HUES6 (cell line): Measurements from ENCODE around the gene FARSB.

ENCODE experiments used
- H3K27ac ChIP-seq: 2 replicates; pipeline ENCODE4 v1.7.0; 2013; ENCODE audit warnings: low read depth, mild to moderate bottlenecking, low read length, inconsistent platforms
- H3K27me3 ChIP-seq: 2 replicates; pipeline ENCODE4 v1.6.1; 2013; ENCODE audit warnings: low read length; ENCODE audit not compliant: control insufficient read depth, insufficient read depth
- H3K36me3 ChIP-seq: 2 replicates; pipeline ENCODE4 v1.6.1; 2013; ENCODE audit warnings: low read length; ENCODE audit not compliant: control insufficient read depth, insufficient read depth
- H3K4me1 ChIP-seq: 2 replicates; pipeline ENCODE4 v1.6.1; 2013; ENCODE audit warnings: low read length; ENCODE audit not compliant: control insufficient read depth, insufficient read depth
- H3K4me3 ChIP-seq: 2 replicates; pipeline ENCODE4 v1.5.1; 2013; ENCODE audit warnings: low read depth, low read length
- H3K9ac ChIP-seq: one replicate; pipeline ENCODE4 v1.6.1; 2013; ENCODE audit warnings: mild to moderate bottlenecking, low read length
- H3K9me3 ChIP-seq: 2 replicates; pipeline ENCODE4 v1.6.1; 2013; ENCODE audit warnings: low read depth, low read length; ENCODE audit not compliant: control insufficient read depth, insufficient read depth

FARSB gene

GRCh38 chr2:222576171-222577081 is 79.5 kb downstream of the FARSB start:
- peaks cover 6% of the 10 kb centered on the region; the same call in 1 of the 2 replicates for H3K4me1 ChIP-seq
- H3K27ac ChIP-seq: no peak overlapping the region
- H3K9me3 ChIP-seq: no peaks in the 10 kb centered on the region
- no peak overlapping the region for H3K4me3 ChIP-seq
- no peaks in the 10 kb centered on the region for H3K27me3 ChIP-seq
- H3K9ac ChIP-seq: no peak overlapping the region
- peaks cover 4% of the 10 kb centered on the region for H3K36me3 ChIP-seq

GRCh38 chr2:222575618-222576017 is 80.3 kb downstream of the FARSB start:
- Histone ChIP-seq H3K27ac (no peak overlapping the region), H3K9me3 (no peaks in the 10 kb centered on the region), H3K4me3 (no peak overlapping the region), H3K4me1 (peaks cover 6% of the 10 kb centered on the region; the same call in 1 of the 2 replicates), H3K36me3 (peaks cover 6% of the 10 kb centered on the region), H3K9ac (no peak overlapping the region), H3K27me3 (no peaks in the 10 kb centered on the region)

GRCh38 chr2:222572751-222573174 is 83.1 kb downstream of the FARSB start:
- Histone ChIP-seq H3K4me1 (peaks cover 6% of the 10 kb centered on the region; the same call in 1 of the 2 replicates), H3K27ac (no peak overlapping the region), H3K9ac (no peak overlapping the region)

GRCh38 chr2:222572264-222572721 is 83.6 kb downstream of the FARSB start:
- Histone ChIP-seq H3K4me3 (no peak overlapping the region), H3K27me3 (no peaks in the 10 kb centered on the region), H3K27ac (no peak overlapping the region), H3K4me1 (peaks cover 6% of the 10 kb centered on the region; the same call in 1 of the 2 replicates), H3K9ac (no peak overlapping the region), H3K36me3 (peaks cover 19% of the 10 kb centered on the region), H3K9me3 (no peaks in the 10 kb centered on the region)

More at GRCh38 chr2:222572751-222573174, 83.1 kb downstream of the FARSB start:
- Histone ChIP-seq H3K9me3 (no peaks in the 10 kb centered on the region), H3K36me3 (peaks cover 15% of the 10 kb centered on the region), H3K27me3 (no peaks in the 10 kb centered on the region), H3K4me3 (no peak overlapping the region)

- Histone ChIP-seq H3K27me3 (no peaks in the 10 kb centered on the region), H3K27ac (no peak overlapping the region), H3K9ac (no peak overlapping the region), H3K4me1 (peaks cover 6% of the 10 kb centered on the region; the same call in 1 of the 2 replicates), H3K4me3 (no peak overlapping the region), H3K9me3 (no peaks in the 10 kb centered on the region), H3K36me3 (peaks cover 22% of the 10 kb centered on the region)
Measured at GRCh38 chr2:222569826-222570225, 86.1 kb downstream of the FARSB start.

- no peak overlapping the region for H3K9ac ChIP-seq
- no peaks in the 10 kb centered on the region for H3K9me3 ChIP-seq
- H3K27me3 ChIP-seq: no peaks in the 10 kb centered on the region
- peaks cover 6% of the 10 kb centered on the region; the same call in 1 of the 2 replicates for H3K4me1 ChIP-seq
- no peak overlapping the region for H3K27ac ChIP-seq
- no peak overlapping the region for H3K4me3 ChIP-seq
- H3K36me3 ChIP-seq: peaks cover 23% of the 10 kb centered on the region
Measured at GRCh38 chr2:222568865-222569264, 87.0 kb downstream of the FARSB start.

- H3K27ac ChIP-seq: no peak overlapping the region
- H3K36me3 ChIP-seq: peaks cover 19% of the 10 kb centered on the region
- H3K9me3 ChIP-seq: no peaks in the 10 kb centered on the region
- no peak overlapping the region for H3K9ac ChIP-seq
- H3K4me1 ChIP-seq: peaks cover 2% of the 10 kb centered on the region; the same call in 1 of the 2 replicates
- no peaks in the 10 kb centered on the region for H3K27me3 ChIP-seq
- no peak overlapping the region for H3K4me3 ChIP-seq
Measured at GRCh38 chr2:222566229-222566628, 89.7 kb downstream of the FARSB start.

- Histone ChIP-seq H3K36me3 (peaks cover 14% of the 10 kb centered on the region), H3K4me1 (peaks cover 2% of the 10 kb centered on the region; the same call in 1 of the 2 replicates), H3K9me3 (no peaks in the 10 kb centered on the region), H3K4me3 (no peak overlapping the region), H3K9ac (no peak overlapping the region), H3K27ac (no peak overlapping the region), H3K27me3 (no peaks in the 10 kb centered on the region)
Measured at GRCh38 chr2:222563936-222564335, 92.0 kb downstream of the FARSB start.

GRCh38 chr2:222563106-222563718 is 92.7 kb downstream of the FARSB start:
- Histone ChIP-seq H3K4me3 (no peak overlapping the region), H3K27ac (no peak overlapping the region), H3K4me1 (peaks cover 2% of the 10 kb centered on the region; the same call in 1 of the 2 replicates), H3K9ac (no peak overlapping the region), H3K9me3 (no peaks in the 10 kb centered on the region), H3K27me3 (no peaks in the 10 kb centered on the region), H3K36me3 (peaks cover 13% of the 10 kb centered on the region)

GRCh38 chr2:222561817-222562645 is 93.9 kb downstream of the FARSB start:
- H3K9ac ChIP-seq: no peak overlapping the region
- no peaks in the 10 kb centered on the region for H3K9me3 ChIP-seq
- H3K36me3 ChIP-seq: peaks cover 3% of the 10 kb centered on the region; the same call in 1 of the 2 replicates
- no peak overlapping the region for H3K4me3 ChIP-seq
- H3K27ac ChIP-seq: no peak overlapping the region
- H3K4me1 ChIP-seq: peaks cover 2% of the 10 kb centered on the region; the same call in 1 of the 2 replicates
- no peaks in the 10 kb centered on the region for H3K27me3 ChIP-seq
